ENCODE results near the gene CAPN2.

The CAPN2 gene

DNA sequence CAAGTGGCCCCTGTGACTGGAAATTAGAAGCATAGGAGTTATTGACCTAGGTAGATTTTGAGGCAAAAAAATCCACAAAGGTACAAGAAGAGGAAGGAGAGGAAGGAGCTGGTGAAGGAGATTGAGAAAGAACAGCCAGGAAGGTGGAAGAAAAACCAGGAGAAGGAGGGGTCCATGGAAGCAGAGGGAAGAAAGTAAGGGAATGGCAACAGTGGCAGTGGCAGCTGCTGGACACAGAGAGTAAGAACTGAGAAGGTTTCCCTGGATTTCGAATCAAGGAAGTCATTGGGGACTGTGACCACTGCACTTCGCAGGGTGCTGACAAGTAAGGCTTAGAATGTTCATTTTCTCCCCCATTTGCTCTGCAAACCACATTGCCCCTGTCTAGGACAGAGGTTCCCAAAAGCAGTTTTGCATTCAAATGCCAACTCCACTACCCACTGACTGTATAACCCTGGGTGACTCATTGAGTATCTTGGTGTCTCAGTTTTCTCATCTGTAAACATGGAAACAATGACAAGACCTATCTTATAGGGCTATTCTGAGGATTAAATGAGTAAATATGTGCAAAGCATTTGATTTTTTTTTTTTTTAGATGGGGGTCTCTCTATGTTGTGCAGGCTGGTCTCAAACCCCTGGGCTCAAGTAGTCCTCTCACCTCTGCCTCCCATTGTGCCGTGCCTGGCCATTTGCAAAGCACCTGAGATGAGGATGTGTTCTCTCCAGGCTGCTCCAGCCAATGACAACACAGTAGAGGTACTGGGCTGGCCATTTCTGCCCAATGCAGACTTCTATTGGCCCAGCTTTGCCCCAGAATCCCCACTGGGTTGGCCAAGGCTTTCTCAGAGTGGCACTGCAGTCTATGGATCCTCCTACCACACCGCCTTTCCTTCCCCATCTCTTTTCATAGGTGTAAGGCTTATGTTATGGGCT is 9.3 kb upstream of the CAPN2 start:
- DNase-seq, result peak; percentile 52

DNA sequence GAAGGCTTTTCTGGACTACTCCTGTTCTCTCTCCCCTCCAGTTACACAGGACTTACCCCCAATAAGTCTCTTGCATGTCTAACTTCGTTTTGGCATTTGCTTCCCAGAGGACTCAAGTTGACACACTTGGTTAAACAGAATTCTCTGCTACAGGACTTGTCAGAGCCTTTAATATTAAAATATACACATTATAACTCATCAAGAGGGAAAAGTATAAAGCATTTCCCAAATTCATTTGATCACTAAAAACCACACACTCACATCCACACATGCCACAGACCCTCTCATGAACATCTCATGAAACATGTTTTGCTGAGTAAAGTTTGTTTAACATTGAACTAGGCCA is 8.7 kb upstream of the CAPN2 start:
- no peak for DNase-seq

DNA sequence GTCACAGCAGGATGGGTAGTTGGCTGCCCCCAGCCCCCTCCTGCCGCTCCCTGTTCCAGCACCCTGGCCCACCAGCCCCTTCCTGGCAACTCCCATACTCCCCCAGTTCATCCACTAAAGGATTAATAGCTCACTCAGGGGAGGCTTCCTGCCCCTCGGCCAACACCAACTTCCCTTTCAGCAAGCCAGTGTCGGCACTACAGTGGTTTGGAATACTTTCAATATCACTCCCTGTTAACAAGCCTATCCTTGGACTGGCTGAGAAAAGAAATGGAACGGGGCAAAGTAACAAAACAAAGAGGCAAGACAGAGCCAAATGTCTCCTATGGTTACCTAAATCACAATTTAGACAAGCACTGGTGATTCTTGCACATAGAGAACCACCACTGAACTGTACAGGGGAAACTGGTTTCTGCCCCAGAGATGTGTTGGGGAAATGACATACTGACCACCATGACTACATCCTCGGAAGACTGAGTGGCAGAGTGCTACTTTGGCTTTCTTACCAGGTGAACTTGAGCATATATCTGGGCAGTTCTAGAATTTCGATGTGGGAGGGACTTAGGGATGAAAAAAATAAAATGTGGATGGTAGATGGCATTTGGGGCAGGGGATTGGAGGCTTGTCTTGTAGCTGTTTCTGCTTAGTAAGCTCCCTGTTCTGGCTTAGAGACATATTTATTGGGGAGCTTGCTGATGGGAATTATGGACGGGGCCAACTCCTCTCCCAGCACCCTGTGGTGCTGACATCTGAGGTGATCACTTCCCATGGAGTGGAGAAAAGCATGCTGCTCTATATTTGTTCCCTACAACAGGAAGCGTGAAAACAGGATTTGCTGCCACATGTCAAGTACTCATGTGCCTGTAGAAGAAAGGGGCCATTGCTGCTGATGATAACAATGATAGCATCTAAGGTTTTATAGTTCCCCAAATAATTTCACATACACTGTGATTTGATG is 7.1 kb upstream of the CAPN2 start:
- DNase-seq, result no peak

DNA sequence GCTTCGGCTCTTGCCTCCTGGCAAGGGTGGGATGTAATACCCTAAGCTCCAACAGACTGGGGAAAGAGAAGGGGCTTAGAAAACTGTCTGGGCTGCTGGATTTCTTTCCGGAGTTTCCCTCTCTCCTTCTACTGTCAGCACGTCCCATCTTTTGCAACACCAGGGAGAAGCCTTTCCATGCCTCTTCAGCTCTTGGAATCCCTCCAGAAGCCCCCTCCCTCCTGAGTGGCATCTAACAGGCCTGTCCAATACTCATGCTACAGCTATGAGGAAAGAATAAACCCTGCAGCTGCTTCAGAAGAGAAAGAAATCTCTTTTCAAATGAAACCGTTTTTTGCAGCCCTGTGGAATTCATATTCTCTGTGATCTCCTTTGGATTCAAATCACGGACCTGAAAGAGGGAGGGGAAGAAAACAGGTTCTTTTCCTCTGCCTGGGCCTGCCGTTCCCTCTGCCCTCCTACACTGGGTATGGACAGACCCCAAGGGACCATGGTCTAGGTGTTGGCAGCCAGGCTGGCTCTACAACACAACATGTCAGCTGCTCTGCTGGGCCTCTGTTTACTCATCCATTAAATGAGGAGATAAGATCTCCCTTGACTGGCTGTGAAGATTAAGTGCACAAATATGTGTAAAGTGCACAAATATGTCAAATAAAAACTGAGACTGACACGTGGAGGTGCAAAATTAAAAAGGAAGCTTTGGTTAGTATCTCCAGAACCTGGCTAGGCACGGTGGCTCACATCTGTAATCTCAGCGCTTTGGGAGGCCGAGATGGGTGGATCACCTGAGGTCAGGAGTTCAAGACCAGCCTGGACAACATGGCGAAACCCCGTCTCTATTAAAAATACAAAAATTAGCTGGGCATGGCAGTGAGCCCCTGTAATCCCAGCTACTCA is 6.0 kb upstream of the CAPN2 start:
- DNase-seq, result no peak

DNA sequence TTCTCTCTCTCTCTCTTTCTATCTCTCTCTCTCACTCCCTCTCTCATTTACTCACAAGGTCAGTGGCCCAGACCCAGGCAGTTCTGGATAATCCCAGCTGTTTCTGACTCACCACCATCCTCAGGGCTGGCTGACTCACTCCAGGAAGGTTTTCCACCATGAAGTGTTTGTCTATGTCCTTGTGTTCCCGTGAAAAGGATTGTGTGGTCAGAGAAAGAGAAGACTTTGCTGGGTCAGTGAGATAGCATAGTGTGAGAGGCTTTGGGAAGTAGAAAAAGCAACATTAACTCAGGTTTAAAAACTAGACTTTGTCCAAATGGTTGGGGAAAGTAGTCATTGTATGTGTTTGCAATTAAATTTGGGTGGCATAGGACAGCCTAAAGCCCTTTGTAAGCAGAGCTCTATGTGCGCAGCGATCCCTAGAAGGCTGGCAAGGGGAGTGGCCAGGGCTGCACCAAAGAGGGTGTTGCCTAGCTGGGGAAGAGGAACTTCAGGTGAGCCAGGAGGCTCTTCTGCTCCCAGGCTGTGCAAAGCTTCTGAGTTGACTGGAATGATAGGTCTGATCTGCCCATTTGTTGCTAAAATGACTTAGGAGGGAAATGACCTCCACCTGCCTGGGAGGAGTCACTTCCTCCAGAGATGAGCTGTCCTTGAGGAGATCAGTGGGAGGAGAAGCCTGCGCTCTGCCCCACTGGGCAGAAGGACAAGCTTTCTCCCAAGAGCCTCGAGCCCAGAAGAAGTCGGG is 4.9 kb upstream of the CAPN2 start:
- no peak for DNase-seq

DNA sequence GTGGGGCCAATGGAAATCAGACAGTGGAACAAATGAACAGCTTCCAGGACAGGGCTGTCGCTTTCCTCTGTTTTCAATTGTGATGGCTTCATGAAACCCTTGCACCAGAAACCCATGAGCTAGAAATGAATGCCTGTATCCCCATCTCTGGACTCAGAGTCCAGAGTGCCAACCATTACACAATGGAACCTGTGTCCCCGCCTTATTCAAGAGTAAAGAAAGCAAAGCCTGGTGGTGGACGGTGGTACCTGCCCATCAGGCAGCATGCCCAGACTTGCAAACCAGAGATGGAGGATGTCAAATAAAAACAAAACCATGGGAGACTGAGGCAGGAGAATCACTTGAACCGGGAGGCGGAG is 4.4 kb upstream of the CAPN2 start:
- DNase-seq, result no peak

DNA sequence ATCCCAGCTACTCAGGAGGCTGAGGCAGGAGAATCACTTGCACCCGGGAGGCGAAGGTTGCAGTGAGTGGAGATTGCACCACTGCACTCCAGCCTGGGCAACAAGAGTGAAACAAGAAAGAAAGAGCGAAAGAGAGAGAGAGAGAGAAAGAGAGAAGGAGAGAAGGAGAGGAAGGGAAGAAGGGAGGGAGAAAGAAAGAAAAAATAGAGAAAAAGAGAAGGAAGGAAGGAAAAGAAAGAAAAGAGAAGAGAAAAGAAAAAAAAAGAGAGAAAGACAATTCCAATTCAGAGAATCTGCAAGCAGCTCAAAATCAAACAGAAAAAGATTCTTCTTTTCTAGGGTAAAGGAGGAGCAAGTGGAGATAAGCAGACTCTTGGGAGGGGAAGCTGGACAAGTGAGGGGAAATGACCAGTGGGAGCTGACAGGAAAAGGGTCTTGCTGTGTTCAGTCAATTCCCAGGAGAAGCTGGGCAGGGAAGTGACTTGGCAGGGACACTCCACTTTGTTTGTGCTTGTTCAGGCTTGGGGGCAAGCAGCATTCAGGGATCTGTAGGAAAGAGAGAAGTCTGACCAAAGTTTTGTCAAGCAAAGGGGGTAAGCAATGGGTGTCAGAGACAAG is 3.6 kb upstream of the CAPN2 start:
- DNase-seq, result no peak

DNA sequence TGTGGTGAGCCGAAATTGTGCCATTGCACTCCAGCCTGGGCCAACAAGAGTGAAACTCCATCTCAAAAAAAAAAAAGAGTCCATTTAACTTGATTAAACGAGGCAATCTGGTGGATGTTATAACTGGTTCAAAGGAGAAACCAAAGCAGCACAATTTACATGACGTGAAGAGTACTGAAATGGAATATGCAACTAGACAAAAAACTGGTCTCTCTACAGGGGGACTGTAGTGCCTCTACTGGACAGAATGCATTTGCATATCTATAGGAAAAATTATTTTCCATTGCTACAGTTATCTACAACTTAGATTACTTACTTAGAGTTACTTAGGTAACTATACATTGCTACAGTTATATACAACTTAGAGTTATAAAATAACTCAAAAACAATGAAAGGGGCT is 2.7 kb upstream of the CAPN2 start:
- DNase-seq, result no peak

DNA sequence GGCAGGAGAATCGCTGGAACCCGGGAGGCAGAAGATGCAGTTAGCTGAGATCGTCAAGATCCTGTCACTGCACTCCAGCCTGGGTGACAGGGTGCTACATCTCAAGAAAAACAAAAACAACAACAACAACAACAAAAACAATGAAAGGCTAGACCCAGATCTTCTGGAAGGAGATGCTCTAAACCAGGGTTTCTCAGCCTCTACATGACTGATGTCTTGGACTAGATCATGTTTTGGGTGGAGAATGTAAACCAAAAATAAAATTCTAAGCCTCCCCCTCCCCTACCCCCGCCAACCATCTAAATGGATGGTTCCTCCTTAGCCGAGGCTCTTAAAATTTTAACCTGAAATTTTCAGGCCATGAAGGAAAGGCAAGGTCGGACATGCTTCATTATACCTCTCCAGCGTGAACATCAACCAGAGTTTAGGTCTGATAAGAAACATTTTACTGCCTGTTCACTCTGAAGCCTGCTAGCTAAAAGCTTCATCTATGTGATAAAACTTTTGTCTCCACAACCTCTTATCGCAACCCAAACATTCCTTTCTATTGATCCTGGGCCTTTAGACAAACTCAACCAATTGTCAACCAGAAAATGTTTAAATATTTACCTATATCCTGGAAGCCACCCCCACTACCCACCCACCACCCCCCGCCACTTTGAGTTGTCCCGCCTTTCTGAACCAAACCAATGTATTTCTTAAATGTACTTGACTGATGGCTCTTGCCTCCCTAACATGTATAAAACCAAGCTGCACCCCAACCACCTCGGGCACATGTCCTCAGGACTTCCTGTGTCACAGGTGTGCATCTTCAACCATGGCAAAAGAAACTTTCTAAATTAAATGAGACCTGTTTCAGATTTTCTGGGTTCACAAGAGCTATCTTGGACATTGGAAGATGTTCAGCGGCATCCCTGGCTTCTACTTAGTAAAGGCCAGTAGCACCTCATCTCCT is 1.9 kb upstream of the CAPN2 start:
- DNase-seq, result no peak

DNA sequence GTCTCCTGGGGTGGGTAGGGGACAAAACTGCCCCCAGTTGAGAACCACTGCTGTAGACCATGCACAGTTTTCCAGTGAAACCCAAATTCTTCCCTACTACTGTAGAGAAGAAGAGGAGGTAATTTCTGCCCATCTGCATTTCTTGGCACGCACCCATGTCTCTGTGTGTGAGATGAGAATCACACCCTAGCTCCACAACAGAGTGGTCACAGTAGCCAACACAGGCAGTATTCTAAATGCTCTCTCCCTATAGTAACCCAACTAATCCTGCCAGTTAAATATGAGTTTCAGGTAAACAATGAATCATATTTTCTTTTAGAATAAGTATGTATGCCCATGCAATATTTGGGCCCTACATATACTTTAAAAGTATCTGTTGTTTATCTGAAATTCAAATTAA is 1.2 kb upstream of the CAPN2 start:
- DNase-seq, result no peak

DNA sequence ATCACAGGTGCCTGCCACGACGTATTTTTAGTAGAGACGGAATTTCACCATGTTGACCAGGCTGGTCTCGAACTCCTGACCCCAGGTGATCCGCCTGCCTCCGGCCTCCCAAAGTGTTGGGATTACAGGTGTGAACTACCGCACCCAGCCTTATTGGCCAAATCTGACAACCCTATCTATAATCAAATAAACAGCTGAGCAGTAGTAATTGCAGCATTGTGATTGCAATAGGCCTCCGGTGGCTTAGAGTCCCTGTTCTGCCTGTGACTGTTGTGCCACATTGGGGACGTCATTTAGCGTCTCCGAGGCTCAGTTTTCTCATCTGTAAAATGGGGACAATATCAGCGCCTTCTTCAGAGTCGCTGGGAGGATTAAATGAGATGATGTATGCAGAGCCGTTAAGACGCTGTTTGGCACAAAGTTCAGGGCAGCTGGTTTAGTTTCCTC is 569 bp upstream of the CAPN2 start:
- DNase-seq, result no peak

DNA sequence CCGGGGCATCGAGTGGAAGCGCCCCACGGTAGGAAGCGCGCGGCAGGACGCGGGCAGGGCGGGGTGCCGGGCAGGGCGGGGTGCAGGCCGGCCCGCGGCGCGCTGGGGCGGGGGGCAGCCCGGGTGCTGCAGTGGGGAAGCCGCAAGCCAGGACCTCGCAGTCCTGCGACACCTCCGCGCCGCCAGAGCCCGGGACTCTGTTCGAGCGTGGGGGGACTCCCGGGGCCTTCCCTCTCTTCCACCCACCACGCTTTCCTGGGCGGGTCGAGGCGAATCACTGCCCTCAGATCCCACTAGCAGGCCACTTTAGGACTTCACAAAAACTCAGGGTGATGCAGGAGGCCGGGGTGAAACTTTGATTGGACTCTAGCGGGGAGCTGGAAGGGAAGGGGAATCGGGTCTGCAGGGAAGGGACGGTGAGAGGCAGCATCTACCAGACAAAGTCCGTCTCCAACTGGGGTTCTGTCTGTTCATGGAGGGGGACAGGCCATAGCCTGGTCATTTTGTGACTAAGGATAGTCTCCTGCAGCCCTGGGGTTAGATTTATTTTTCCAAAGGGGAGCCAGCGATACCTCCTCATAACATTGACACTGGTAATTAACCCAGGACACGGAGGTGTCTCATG is 623 bp downstream of the CAPN2 start:
- DNase-seq, result no peak

DNA sequence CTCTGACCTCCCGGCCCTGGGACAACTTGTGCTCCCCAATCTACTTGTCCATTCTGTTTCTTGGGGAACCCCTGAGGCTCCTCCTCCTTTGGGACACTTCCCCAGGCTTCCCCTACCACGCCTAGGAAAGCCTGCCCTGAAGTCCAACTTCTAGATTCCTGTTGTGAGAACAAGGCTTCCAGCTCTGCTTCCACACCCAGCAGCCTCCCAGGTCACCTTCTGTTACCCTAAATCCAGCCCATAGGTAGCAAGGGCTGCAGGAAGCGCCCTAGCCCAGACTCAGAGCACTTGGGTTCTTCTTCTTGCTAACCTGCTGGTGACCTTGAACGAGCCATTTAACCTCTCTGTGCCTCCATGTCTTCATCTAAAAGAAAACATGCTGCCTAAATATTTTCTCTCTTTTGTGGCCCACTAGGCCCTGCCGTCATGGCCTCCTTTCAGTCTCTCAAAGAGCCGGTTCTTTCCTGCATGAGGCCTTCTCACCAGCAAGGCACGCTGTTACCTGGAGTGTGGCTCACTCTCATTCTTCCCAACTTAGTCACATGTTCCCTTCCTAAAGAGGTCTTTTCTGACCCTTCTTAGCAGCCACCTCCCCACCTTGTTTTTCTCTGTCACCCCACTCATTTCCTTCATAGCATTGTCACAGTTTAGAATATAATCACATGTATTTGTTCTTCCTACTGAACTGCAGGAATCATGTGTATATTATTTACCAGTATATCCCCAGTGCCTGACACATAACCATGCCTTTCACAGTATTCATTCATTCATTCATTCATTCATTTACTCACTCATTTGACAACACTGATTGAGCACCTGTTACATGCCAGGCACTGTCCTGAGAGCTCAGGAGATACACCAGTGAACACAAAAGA is 1.4 kb downstream of the CAPN2 start:
- DNase-seq, result no peak

DNA sequence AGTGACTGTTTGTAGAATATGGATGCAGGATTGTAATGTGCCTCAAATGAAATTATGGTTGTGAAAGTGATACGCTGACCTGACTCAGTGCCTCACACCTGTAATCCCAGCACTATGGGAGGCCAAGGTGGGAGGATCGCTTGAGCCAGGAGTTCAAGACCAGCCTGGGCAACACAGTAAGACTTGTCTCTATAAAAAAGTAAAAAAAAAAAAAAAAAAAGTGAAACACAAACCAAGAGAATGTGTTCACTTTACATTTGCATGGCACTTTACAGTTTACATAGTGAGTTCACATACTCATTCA is 2.0 kb downstream of the CAPN2 start:
- no peak for DNase-seq

DNA sequence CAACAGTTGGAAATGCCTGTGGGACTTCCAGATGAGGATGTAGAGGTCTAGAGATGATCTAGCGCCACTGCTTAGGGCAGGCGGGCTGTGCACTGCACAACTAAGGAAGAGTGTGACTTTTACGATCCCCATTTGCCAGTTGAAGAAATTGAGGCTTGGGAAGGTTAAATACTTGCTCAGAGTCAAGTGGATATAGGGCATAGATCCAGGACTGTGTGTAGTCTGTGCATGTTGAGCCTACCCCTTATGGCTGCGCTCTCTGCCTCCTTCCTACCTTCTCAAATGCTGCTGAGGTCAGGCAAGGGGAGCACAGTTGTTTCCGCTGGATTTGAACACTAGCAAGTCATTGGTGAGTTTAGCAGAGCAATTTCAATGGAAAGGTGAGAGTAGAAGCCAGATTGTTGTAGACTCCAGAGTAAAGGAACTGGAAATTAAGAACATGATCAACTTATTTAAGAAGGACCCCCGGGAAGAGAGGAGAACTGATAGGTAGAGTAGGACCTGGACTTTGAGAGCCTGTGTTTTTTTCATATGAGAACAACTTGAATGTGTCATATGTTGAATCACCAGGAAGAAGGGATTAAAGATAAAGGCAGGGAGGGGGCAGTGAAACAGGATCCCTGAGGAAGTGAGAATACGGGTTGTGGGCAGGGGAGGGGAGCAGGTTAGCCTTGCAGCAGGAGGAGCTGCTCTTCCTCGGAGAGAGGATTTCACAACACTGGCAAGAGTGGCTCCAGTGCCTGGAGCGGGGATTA is 2.7 kb downstream of the CAPN2 start:
- DNase-seq, result no peak

DNA sequence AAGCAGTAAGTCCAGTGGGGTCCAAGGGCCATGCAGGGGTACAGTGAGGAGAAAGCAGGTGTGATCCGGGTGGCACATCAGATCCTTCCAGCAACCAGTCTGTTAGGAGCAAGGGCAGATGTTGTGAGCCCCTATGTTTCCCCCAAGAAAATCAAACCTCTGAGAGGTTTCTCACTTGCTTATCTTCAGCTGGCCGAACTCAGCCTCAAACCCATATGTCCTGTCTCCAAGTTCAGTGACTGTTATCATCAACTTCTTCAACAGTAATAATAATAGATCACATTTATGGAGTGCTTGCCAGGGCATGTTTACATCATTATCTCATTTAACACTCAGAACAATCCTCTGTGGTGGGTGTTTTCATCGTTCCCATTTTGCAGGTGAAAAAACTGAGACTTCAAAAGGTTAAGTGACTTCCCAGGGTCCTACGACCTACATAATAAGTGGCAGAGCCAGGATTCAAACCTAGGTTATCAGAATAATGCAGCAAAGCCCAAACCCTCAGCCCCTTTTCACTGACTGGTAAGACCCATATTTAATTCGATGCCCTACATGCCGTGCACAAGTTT is 3.3 kb downstream of the CAPN2 start:
- no peak for DNase-seq

DNA sequence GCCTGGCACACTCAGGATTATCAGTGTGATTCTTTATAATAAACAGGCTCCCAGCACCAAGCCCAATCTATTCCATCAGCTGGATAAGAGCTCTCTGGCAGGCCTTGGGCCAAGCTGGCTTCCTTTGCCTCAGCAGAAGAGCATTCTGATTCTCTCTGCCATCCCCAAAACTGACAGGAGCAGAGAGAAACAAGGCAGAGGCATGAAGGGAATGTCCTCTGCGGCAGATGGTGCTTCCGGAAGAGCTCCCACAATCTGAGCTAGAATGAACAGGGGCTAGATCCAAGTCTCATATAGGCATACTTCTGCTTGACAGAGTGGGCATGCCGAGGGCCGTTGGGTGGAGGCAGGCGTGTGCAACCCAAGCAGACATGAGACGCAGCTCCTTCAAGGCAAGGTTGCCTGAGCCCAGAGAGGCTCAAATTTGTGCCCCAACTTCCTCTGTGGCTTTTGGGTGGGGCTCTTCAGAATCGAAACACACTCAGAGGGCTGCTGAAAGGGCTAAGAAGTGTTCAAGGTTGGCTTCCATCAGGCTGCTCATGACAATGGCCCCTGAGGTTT is 4.0 kb downstream of the CAPN2 start:
- peak; percentile 81 for DNase-seq

DNA sequence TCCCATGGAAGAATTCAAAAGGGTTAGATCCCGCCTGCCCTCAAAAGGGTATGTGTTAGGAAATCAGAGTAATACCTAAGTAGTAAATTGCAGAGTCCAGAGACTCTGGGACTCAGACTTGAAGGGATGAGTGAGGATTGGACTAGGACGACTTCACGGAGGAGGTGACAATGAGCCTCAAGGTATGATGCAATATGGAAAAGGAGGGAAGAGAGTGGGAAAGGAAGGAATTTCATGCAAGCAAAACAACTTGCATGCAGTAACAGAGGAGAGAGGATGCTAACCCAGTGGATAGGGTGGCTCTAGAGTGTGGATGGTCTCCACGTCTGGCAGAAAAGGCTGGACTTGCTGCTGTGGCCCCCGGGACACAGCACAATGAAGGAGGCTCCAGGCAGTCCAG is 4.8 kb downstream of the CAPN2 start:
- no peak for DNase-seq

Measured in activated CD4-positive, alpha-beta T cell treated with anti-CD3 and anti-CD28 coated beads, Interleukin-2, amount 50 U/mL, for 16 hours (primary cell).